Stimulated activated naive CD8-positive, alpha-beta T cell treated with anti-CD3 and anti-CD28 coated beads, Interleukin-15, Interleukin-2, amounts not matched to agents 100 ng/mL and 50 ng/mL, for 24 hours (primary cell): ENCODE measurements around the gene PRKCQ.

Source experiments
- H3K27ac Mint-ChIP-seq: one replicate; pipeline ENCODE4 v1.8.0; 2021; ENCODE audit warnings: mild to moderate bottlenecking, mixed read lengths
- H3K27me3 Mint-ChIP-seq: one replicate; pipeline ENCODE4 v1.8.0; 2021; ENCODE audit warnings: mixed read lengths
- H3K36me3 Mint-ChIP-seq: one replicate; pipeline ENCODE4 v1.8.0; 2021; ENCODE audit warnings: low read depth, mixed read lengths
- H3K4me1 Mint-ChIP-seq: one replicate; pipeline ENCODE4 v1.8.0; 2021; ENCODE audit warnings: low read depth, mixed read lengths
- H3K4me3 Mint-ChIP-seq: one replicate; pipeline ENCODE4 v1.8.0; 2021; ENCODE audit warnings: mild to moderate bottlenecking, mixed read lengths
- H3K9me3 Mint-ChIP-seq: one replicate; pipeline ENCODE4 v1.8.0; 2021; ENCODE audit warnings: mixed read lengths

The PRKCQ gene

GRCh38 chr10:6427357-6427959, 152.6 kb downstream of the PRKCQ start:
- H3K36me3 Mint-ChIP-seq: peaks cover 55% of the 10 kb centered on the region
- no peaks in the 10 kb centered on the region for H3K9me3 Mint-ChIP-seq

GRCh38 chr10:6426317-6426716, 153.8 kb downstream of the PRKCQ start:
- Mint-ChIP-seq H3K9me3 (no peaks in the 10 kb centered on the region), H3K4me3 (no peak overlapping the region), H3K4me1 (peaks cover 47% of the 10 kb centered on the region), H3K27me3 (no peaks in the 10 kb centered on the region), H3K36me3 (peaks cover 50% of the 10 kb centered on the region), H3K27ac (peak overlapping the region; percentile 81)

More at GRCh38 chr10:6427357-6427959, 152.6 kb downstream of the PRKCQ start:
- Mint-ChIP-seq H3K4me1 (peaks cover 37% of the 10 kb centered on the region), H3K27ac (peak overlapping the region; percentile 45), H3K27me3 (no peaks in the 10 kb centered on the region), H3K4me3 (no peak overlapping the region)

GRCh38 chr10:6423413-6424170, 156.5 kb downstream of the PRKCQ start:
- no peaks in the 10 kb centered on the region for H3K27me3 Mint-ChIP-seq
- peaks cover 47% of the 10 kb centered on the region for H3K4me1 Mint-ChIP-seq
- peaks cover 40% of the 10 kb centered on the region for H3K36me3 Mint-ChIP-seq
- peaks cover 5% of the 10 kb centered on the region for H3K9me3 Mint-ChIP-seq
- H3K27ac Mint-ChIP-seq: peak overlapping the region; percentile 97
- H3K4me3 Mint-ChIP-seq: peak overlapping the region; percentile 39

GRCh38 chr10:6423004-6423403, 157.1 kb downstream of the PRKCQ start:
- no peaks in the 10 kb centered on the region for H3K27me3 Mint-ChIP-seq
- H3K4me3 Mint-ChIP-seq: peak overlapping the region; percentile 39
- peaks cover 36% of the 10 kb centered on the region for H3K36me3 Mint-ChIP-seq
- peaks cover 5% of the 10 kb centered on the region for H3K9me3 Mint-ChIP-seq
- peaks cover 47% of the 10 kb centered on the region for H3K4me1 Mint-ChIP-seq
- H3K27ac Mint-ChIP-seq: peak overlapping the region; percentile 97

GRCh38 chr10:6418613-6419216, 161.4 kb downstream of the PRKCQ start:
- Mint-ChIP-seq H3K27ac (no peak overlapping the region), H3K36me3 (peaks cover 12% of the 10 kb centered on the region), H3K4me3 (no peak overlapping the region), H3K4me1 (peaks cover 22% of the 10 kb centered on the region), H3K9me3 (peaks cover 5% of the 10 kb centered on the region), H3K27me3 (no peaks in the 10 kb centered on the region)

GRCh38 chr10:6418167-6418566, 161.9 kb downstream of the PRKCQ start:
- no peak overlapping the region for H3K27ac Mint-ChIP-seq
- peaks cover 5% of the 10 kb centered on the region for H3K9me3 Mint-ChIP-seq
- no peaks in the 10 kb centered on the region for H3K27me3 Mint-ChIP-seq

GRCh38 chr10:6416892-6417512, 163.1 kb downstream of the PRKCQ start:
- H3K4me3 Mint-ChIP-seq: no peak overlapping the region
- H3K27me3 Mint-ChIP-seq: no peaks in the 10 kb centered on the region
- peaks cover 6% of the 10 kb centered on the region for H3K4me1 Mint-ChIP-seq
- peaks cover 7% of the 10 kb centered on the region for H3K36me3 Mint-ChIP-seq
- no peak overlapping the region for H3K27ac Mint-ChIP-seq
- peaks cover 5% of the 10 kb centered on the region for H3K9me3 Mint-ChIP-seq

More at GRCh38 chr10:6418167-6418566, 161.9 kb downstream of the PRKCQ start:
- peaks cover 9% of the 10 kb centered on the region for H3K36me3 Mint-ChIP-seq
- no peak overlapping the region for H3K4me3 Mint-ChIP-seq
- peaks cover 17% of the 10 kb centered on the region for H3K4me1 Mint-ChIP-seq

- H3K27ac Mint-ChIP-seq: no peak overlapping the region
- peaks cover 36% of the 10 kb centered on the region for H3K4me1 Mint-ChIP-seq
- H3K4me3 Mint-ChIP-seq: no peak overlapping the region
- H3K9me3 Mint-ChIP-seq: no peaks in the 10 kb centered on the region
- H3K36me3 Mint-ChIP-seq: peaks cover 3% of the 10 kb centered on the region
- no peaks in the 10 kb centered on the region for H3K27me3 Mint-ChIP-seq
These were observed 168.6 kb downstream of the PRKCQ start for GRCh38 chr10:6411436-6411835.

- no peak overlapping the region for H3K4me3 Mint-ChIP-seq
- peaks cover 3% of the 10 kb centered on the region for H3K36me3 Mint-ChIP-seq
- peaks cover 42% of the 10 kb centered on the region for H3K4me1 Mint-ChIP-seq
- no peaks in the 10 kb centered on the region for H3K9me3 Mint-ChIP-seq
- no peak overlapping the region for H3K27ac Mint-ChIP-seq
- no peaks in the 10 kb centered on the region for H3K27me3 Mint-ChIP-seq
These were observed 169.2 kb downstream of the PRKCQ start for GRCh38 chr10:6410830-6411229.

GRCh38 chr10:6409971-6410643, 170.0 kb downstream of the PRKCQ start:
- no peaks in the 10 kb centered on the region for H3K27me3 Mint-ChIP-seq
- peaks cover 48% of the 10 kb centered on the region for H3K4me1 Mint-ChIP-seq
- H3K4me3 Mint-ChIP-seq: no peak overlapping the region
- H3K27ac Mint-ChIP-seq: peak overlapping the region; percentile 87
- peaks cover 3% of the 10 kb centered on the region for H3K36me3 Mint-ChIP-seq
- no peaks in the 10 kb centered on the region for H3K9me3 Mint-ChIP-seq

GRCh38 chr10:6408799-6409198, 171.3 kb downstream of the PRKCQ start:
- peaks cover 48% of the 10 kb centered on the region for H3K4me1 Mint-ChIP-seq
- no peak overlapping the region for H3K4me3 Mint-ChIP-seq
- peak overlapping the region; percentile 29 for H3K27ac Mint-ChIP-seq
- H3K27me3 Mint-ChIP-seq: no peaks in the 10 kb centered on the region
- peaks cover 3% of the 10 kb centered on the region for H3K36me3 Mint-ChIP-seq
- no peaks in the 10 kb centered on the region for H3K9me3 Mint-ChIP-seq

- Mint-ChIP-seq H3K36me3 (peaks cover 3% of the 10 kb centered on the region), H3K27ac (peak overlapping the region; percentile 31), H3K4me3 (peak overlapping the region; percentile 2), H3K4me1 (peaks cover 48% of the 10 kb centered on the region), H3K27me3 (peaks cover 4% of the 10 kb centered on the region), H3K9me3 (no peaks in the 10 kb centered on the region)
These were observed 172.9 kb downstream of the PRKCQ start for GRCh38 chr10:6407034-6407721.

GRCh38 chr10:6406220-6407033, 173.6 kb downstream of the PRKCQ start:
- Mint-ChIP-seq H3K4me1 (peaks cover 55% of the 10 kb centered on the region), H3K36me3 (peaks cover 3% of the 10 kb centered on the region), H3K9me3 (no peaks in the 10 kb centered on the region), H3K4me3 (peak overlapping the region; percentile 41), H3K27ac (peak overlapping the region; percentile 32), H3K27me3 (peaks cover 9% of the 10 kb centered on the region)
